Liver (tissue), 9 donors: ENCODE measurements around the gene IL1RAP. TPM values are rescaled to one million over a fixed set of nuclear protein-coding genes. Genes with fewer than 3 reads are reported as not detected.

Source experiments
- DNase-seq: peaks from one replicate; pipeline ENCODE4 v3.0.0-alpha.2; 2017; ENCODE audit warnings: low spot score
- H3K27ac ChIP-seq, 2 donors: one replicate each; pipeline ENCODE4 v1.7.0; 2013; ENCODE audit warnings: inconsistent platforms in 2 of 2, low read length in 2 of 2, control low read depth in 1 of 2, low read depth in 1 of 2, mild to moderate bottlenecking in 1 of 2
- H3K27me3 ChIP-seq, 4 donors: one replicate each; pipeline versions ENCODE4 v1.6.1 to v1.7.0; 2013; ENCODE audit warnings: low read length in 3 of 4, inconsistent platforms in 1 of 4, mild to moderate bottlenecking in 1 of 4, moderate library complexity in 1 of 4; ENCODE audit not compliant: control insufficient read depth in 4 of 4, insufficient read depth in 4 of 4
- H3K36me3 ChIP-seq, 4 donors: one replicate each; pipeline versions ENCODE4 v1.6.1 to v1.7.0; 2013; ENCODE audit warnings: low read length in 3 of 4, mild to moderate bottlenecking in 3 of 4, low read depth in 1 of 4, moderate library complexity in 1 of 4; ENCODE audit not compliant: control insufficient read depth in 4 of 4, insufficient read depth in 3 of 4
- H3K4me1 ChIP-seq, 4 donors: one replicate each; pipeline versions ENCODE4 v1.6.1 to v1.7.0; 2013; ENCODE audit warnings: low read length in 3 of 4, mild to moderate bottlenecking in 3 of 4, moderate library complexity in 1 of 4; ENCODE audit not compliant: control insufficient read depth in 4 of 4, insufficient read depth in 4 of 4
- H3K4me3 ChIP-seq, 3 donors: one replicate each; pipeline versions ENCODE4 v1.6.1 to v1.7.0; 2013; ENCODE audit warnings: low read length in 3 of 3, control low read depth in 1 of 3, low read depth in 1 of 3, mild to moderate bottlenecking in 1 of 3
- H3K9ac ChIP-seq, 2 donors: one replicate each; pipeline ENCODE4 v1.7.0; 2013; ENCODE audit warnings: low read length in 2 of 2, mild to moderate bottlenecking in 2 of 2, moderate library complexity in 2 of 2, control low read depth in 1 of 2, low read depth in 1 of 2
- H3K9me3 ChIP-seq, 4 donors: one replicate each; pipeline versions ENCODE4 v1.6.1 to v1.7.0; 2013; ENCODE audit warnings: low read length in 3 of 4; ENCODE audit not compliant: control insufficient read depth in 4 of 4
- EGR1 ChIP-seq, 2 donors: IDR thresholded peaks; 2 replicates each; pipeline ENCODE4 v1.6.1; 2016 to 2018; ENCODE audit warnings: antibody characterized with exemption in 2 of 2, low read depth in 2 of 2
- FOXA2 ChIP-seq: IDR thresholded peaks from 2 replicates; pipeline ENCODE4 v1.6.1; 2016; ENCODE audit warnings: antibody characterized with exemption
- GABPA ChIP-seq, 2 donors: IDR thresholded peaks in 1 of 2; conservative IDR thresholded peaks in 1 of 2; 2 replicates each; pipeline ENCODE4 v1.6.1; 2016; ENCODE audit warnings: antibody characterized with exemption in 2 of 2, mild to moderate bottlenecking in 1 of 2, moderate library complexity in 1 of 2
- HNF4A ChIP-seq, 2 donors: conservative IDR thresholded peaks; 2 replicates each; pipeline ENCODE4 v1.6.1; 2016; ENCODE audit warnings: antibody characterized with exemption in 2 of 2, mild to moderate bottlenecking in 2 of 2
- HNF4G ChIP-seq: IDR thresholded peaks from 2 replicates; pipeline ENCODE4 v1.6.1; 2016; ENCODE audit warnings: antibody characterized with exemption
- JUND ChIP-seq, 2 donors: IDR thresholded peaks; 2 replicates each; pipeline ENCODE4 v1.6.1; 2016; ENCODE audit warnings: antibody characterized with exemption in 2 of 2
- NR2F2 ChIP-seq: IDR thresholded peaks from 2 replicates; pipeline ENCODE4 v1.6.1; 2016; ENCODE audit warnings: antibody characterized with exemption
- RAD21 ChIP-seq, 2 donors: IDR thresholded peaks; 2 replicates each; pipeline ENCODE4 v1.6.1; 2016; ENCODE audit warnings: antibody characterized with exemption in 2 of 2, mild to moderate bottlenecking in 2 of 2
- RXRA ChIP-seq, 2 donors: IDR thresholded peaks; 2 replicates each; pipeline ENCODE4 v1.6.1; 2017 to 2018; ENCODE audit warnings: antibody characterized with exemption in 2 of 2, mild to moderate bottlenecking in 1 of 2
- SP1 ChIP-seq: IDR thresholded peaks from 2 replicates; pipeline ENCODE4 v1.6.1; 2018; ENCODE audit warnings: antibody characterized with exemption, mild to moderate bottlenecking
- TAF1 ChIP-seq: conservative IDR thresholded peaks from 2 replicates; pipeline ENCODE4 v1.6.1; 2016; ENCODE audit warnings: antibody characterized with exemption, mild to moderate bottlenecking
- YY1 ChIP-seq: IDR thresholded peaks from 2 replicates; pipeline ENCODE4 v1.6.1; 2016; ENCODE audit warnings: antibody characterized with exemption, mild to moderate bottlenecking
- WGBS: extraction: QIAGEN DNeasy Blood & Tissue Kit; methylation state at CpG from one replicate; pipeline ENCODE4 v1.1.7; 2013; 5-methylcytosine and 5-hydroxymethylcytosine counted together
- polyA plus RNA-seq, 2 donors: library from polyadenylated mRNA; stranded (reverse) in 1 of 2; unstranded in 1 of 2; fragments of 200-250 nt in 1 of 2; fragments of >200 nt in 1 of 2; fragmentation: Nextera tagmentation in 1 of 2; extraction: Ambion mirVana in 1 of 2; gene quantifications; one replicate each; pipeline versions ENCODE4 v1.2.1 to v1.2.3, GENCODE V29; 2013 to 2015
- total RNA-seq, 2 donors: library from RNA; depleted of rRNA; stranded (reverse); fragments of >200 nt; gene quantifications; one replicate each; pipeline ENCODE4 v1.2.3, GENCODE V29; 2014
- TF ChIP-seq, protein P1 (sequence below): IDR thresholded peaks from 2 replicates; pipeline ENCODE4 v1.6.1; 2016; ENCODE audit warnings: antibody characterized with exemption
- TF ChIP-seq, protein P2 (sequence below): fragments of 150-350 bp; IDR thresholded peaks from 2 replicates; pipeline ENCODE4 v1.5.1; 2017; ENCODE audit warnings: improper control_type of control experiment, low read depth, low read length; ENCODE audit not compliant: missing input control
- TF ChIP-seq, protein P3 (sequence below): IDR thresholded peaks from 2 replicates; pipeline ENCODE4 v1.6.1; 2016; ENCODE audit warnings: antibody characterized with exemption
- donor health status: healthy.
- donor health status: healthy.
- donor health status: healthy.
- donor health status: healthy.
- donor health status: healthy.

IL1RAP gene
- total and polyA plus RNA-seq, 4 donors, result 53.7 to 230 (median 71.6) TPM

DNA sequence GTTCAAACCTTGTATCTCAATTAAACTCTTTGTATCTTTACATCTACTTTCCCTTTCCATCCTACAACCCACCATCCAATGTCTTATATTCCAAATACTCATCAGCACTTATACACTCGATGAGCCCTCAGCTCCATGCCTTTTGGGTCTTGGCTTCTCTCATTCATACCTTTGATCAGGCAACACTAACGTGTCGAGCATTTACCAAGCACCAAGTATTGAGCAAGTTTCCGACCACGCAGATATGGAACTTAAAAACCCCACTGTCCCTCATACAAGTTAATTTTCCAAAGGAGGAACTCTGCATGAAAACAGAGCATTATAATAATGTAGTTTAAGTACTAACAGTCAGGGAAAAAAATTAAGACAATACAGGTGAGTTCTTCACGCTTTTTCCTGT lies 102.8 kb downstream of the IL1RAP start:
- DNase-seq, result no peak
- Histone ChIP-seq H3K27ac (peak overlapping the region; percentile 69 to 72), H3K36me3 (peaks cover 0 to 11% (median 0%) of the 10 kb centered on the region in 4 donors), H3K4me1 (peaks cover 3 to 62% (median 39%) of the 10 kb centered on the region in 4 donors), H3K9ac (peak overlapping the region in 1 of 2 donors; percentile 28), H3K27me3 (no peaks in the 10 kb centered on the region), H3K9me3 (no peaks in the 10 kb centered on the region), H3K4me3 (peak overlapping the region; percentile 38 to 49 (median 45))
- TF ChIP-seq GABPA (IDR thresholded peaks at IDR 0.05 in 1 of 2, conservative IDR thresholded peaks at IDR 0.05 in 1 of 2) (no peak), HNF4A (conservative IDR thresholded peaks at IDR 0.05) (peak in 1 of 2 donors; percentile 40)
- 39% methylated on average over 6 of the region's 6 CpGs for WGBS

DNA sequence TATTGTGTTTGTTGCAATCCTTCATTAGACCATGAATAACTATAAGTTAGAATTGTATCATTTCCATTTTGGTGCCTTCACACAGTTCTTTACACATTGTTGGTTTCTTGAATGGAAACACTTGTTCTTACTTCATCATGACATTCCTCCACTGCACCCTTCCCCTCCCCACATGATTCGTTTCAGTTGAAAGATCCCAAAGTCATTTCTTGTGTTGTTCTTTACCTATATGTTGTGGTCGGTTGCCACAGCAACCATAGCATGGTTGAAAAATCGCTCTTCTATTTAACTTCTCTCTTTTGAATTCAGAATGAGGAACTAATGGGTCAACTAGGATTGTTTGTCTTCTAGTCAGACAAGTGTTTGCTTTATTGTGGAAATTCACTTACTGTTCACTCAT lies 103.3 kb downstream of the IL1RAP start:
- H3K4me3 ChIP-seq, result peak overlapping the region; percentile 43 to 49 (median 45)
- H3K4me1 ChIP-seq, result peaks cover 3 to 62% (median 38%) of the 10 kb centered on the region in 4 donors
- no peaks in the 10 kb centered on the region for H3K27me3 ChIP-seq
- WGBS, result 38% methylated on average over 3 of the region's 3 CpGs
- peak overlapping the region; percentile 69 to 72 for H3K27ac ChIP-seq
- H3K9ac ChIP-seq, result peak overlapping the region in 1 of 2 donors; percentile 60
- no peaks in the 10 kb centered on the region for H3K9me3 ChIP-seq
- no peak for DNase-seq
- peaks cover 0 to 13% (median 0%) of the 10 kb centered on the region in 4 donors for H3K36me3 ChIP-seq
- TF ChIP-seq HNF4A (conservative IDR thresholded peaks at IDR 0.05), result no peak
- peak; percentile 5 for TF ChIP-seq SP1

DNA sequence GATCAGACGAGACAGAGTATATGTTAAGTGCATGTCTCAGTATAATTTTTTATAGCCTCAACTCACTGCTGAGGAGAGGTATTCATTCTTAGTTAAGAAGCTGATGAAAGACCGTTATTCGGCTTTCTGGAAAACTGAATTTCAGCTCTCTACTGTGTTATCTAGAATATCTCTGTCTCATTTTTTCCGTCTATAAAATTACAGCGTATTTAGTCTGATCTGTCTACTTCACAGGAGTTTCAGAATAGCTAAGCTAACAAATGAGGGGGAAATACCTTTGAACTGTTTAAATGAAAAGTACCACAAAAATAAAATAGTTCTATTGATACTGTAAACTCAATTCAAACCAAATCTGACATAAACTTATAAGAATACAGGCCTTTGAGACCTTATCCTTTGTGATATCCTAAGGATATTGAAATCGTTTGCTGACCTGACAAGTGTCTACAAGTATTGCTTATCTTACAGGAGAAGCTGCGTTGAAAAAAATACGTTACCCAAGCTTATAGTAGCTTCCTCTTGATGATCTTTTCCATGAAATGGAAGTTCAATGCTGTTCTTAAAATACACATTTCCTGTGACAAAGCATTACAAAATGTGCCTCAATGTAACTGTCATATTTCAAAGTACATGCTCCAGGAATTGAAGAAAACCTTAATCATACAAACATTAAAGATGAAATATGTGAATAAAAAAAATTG lies 104.6 kb downstream of the IL1RAP start:
- no peak for DNase-seq
- peaks cover 3 to 62% (median 38%) of the 10 kb centered on the region in 4 donors for H3K4me1 ChIP-seq
- peak overlapping the region; percentile 69 to 72 for H3K27ac ChIP-seq
- no peak overlapping the region for H3K4me3 ChIP-seq
- no peaks in the 10 kb centered on the region for H3K27me3 ChIP-seq
- no peaks in the 10 kb centered on the region for H3K9me3 ChIP-seq
- H3K36me3 ChIP-seq, result peaks cover 0 to 20% (median 8%) of the 10 kb centered on the region in 4 donors
- TF ChIP-seq, protein P1, sequence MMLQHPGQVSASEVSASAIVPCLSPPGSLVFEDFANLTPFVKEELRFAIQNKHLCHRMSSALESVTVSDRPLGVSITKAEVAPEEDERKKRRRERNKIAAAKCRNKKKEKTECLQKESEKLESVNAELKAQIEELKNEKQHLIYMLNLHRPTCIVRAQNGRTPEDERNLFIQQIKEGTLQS, result no peak
- TF ChIP-seq RAD21 (IDR thresholded peaks at IDR 0.05) (no peak), JUND (IDR thresholded peaks at IDR 0.05) (peak in 1 of 2 donors; percentile 8)
- WGBS, result 68% methylated on average over 8 of the region's 8 CpGs
- peak overlapping the region in 1 of 2 donors; percentile 55 for H3K9ac ChIP-seq

DNA sequence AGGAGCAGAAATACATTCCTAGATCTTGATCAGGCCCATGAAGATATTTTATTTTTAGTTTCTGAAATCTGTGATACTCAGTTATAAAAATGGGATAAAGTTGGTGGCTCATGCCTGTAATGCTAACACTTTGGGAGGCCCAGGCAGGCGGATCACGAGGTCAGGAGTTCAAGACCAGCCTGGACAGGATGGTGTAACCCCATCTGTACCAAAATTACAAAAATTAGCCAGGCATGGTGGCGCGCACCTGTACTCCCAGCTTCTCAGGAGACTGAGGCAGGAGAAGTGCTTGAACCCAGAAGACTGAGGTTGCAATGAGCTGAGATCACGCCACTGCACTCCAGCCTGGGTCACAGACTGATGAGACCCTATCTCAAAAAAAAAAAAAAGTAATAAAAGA lies 105.5 kb downstream of the IL1RAP start:
- DNase-seq, result no peak
- WGBS, result 75% methylated on average over 5 of the region's 5 CpGs
- H3K4me1 ChIP-seq, result peaks cover 3 to 55% (median 32%) of the 10 kb centered on the region in 4 donors
- TF ChIP-seq NR2F2 (no peak), GABPA (IDR thresholded peaks at IDR 0.05 in 1 of 2, conservative IDR thresholded peaks at IDR 0.05 in 1 of 2) (no peak), HNF4A (conservative IDR thresholded peaks at IDR 0.05) (no peak), EGR1 (IDR thresholded peaks at IDR 0.05; ENCODE audit: low read depth in 2 of 2) (no peak), SP1 (no peak), YY1 (no peak), HNF4G (no peak), TAF1 (no peak), FOXA2 (no peak), RXRA (IDR thresholded peaks at IDR 0.05) (no peak), JUND (IDR thresholded peaks at IDR 0.05) (no peak)
- TF ChIP-seq, protein P2, sequence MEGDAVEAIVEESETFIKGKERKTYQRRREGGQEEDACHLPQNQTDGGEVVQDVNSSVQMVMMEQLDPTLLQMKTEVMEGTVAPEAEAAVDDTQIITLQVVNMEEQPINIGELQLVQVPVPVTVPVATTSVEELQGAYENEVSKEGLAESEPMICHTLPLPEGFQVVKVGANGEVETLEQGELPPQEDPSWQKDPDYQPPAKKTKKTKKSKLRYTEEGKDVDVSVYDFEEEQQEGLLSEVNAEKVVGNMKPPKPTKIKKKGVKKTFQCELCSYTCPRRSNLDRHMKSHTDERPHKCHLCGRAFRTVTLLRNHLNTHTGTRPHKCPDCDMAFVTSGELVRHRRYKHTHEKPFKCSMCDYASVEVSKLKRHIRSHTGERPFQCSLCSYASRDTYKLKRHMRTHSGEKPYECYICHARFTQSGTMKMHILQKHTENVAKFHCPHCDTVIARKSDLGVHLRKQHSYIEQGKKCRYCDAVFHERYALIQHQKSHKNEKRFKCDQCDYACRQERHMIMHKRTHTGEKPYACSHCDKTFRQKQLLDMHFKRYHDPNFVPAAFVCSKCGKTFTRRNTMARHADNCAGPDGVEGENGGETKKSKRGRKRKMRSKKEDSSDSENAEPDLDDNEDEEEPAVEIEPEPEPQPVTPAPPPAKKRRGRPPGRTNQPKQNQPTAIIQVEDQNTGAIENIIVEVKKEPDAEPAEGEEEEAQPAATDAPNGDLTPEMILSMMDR, result no peak
- TF ChIP-seq, protein P3, sequence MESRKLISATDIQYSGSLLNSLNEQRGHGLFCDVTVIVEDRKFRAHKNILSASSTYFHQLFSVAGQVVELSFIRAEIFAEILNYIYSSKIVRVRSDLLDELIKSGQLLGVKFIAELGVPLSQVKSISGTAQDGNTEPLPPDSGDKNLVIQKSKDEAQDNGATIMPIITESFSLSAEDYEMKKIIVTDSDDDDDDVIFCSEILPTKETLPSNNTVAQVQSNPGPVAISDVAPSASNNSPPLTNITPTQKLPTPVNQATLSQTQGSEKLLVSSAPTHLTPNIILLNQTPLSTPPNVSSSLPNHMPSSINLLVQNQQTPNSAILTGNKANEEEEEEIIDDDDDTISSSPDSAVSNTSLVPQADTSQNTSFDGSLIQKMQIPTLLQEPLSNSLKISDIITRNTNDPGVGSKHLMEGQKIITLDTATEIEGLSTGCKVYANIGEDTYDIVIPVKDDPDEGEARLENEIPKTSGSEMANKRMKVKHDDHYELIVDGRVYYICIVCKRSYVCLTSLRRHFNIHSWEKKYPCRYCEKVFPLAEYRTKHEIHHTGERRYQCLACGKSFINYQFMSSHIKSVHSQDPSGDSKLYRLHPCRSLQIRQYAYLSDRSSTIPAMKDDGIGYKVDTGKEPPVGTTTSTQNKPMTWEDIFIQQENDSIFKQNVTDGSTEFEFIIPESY, result no peak

More for the DNA sequence above, 105.5 kb downstream of the IL1RAP start:
- Histone ChIP-seq H3K9ac (no peak overlapping the region), H3K4me3 (no peak overlapping the region), H3K27ac (peak overlapping the region in 1 of 2 donors; percentile 42), H3K36me3 (peaks cover 3 to 29% (median 16%) of the 10 kb centered on the region in 4 donors), H3K27me3 (no peaks in the 10 kb centered on the region), H3K9me3 (no peaks in the 10 kb centered on the region)
